HuH-7.5 (cell line): ENCODE results near the gene GPR153.

Experiments
- DNase-seq: peaks from one replicate; pipeline ENCODE4 v3.0.0; 2011; ENCODE audit warnings: low spot score

GPR153 gene

GRCh38 chr1:6269296-6269695 is 8.4 kb upstream of the GPR153 start:
- no peak for DNase-seq

GRCh38 chr1:6268415-6268814 is 7.5 kb upstream of the GPR153 start:
- no peak for DNase-seq

- DNase-seq = no peak
These were observed 6.9 kb upstream of the GPR153 start for GRCh38 chr1:6267686-6268322.

GRCh38 chr1:6266641-6267040 is 5.7 kb upstream of the GPR153 start:
- DNase-seq = no peak

GRCh38 chr1:6265151-6265550 is 4.3 kb upstream of the GPR153 start:
- no peak for DNase-seq

- DNase-seq = no peak
These were observed 2.8 kb upstream of the GPR153 start for GRCh38 chr1:6263716-6264115.

GRCh38 chr1:6262555-6263420 is 1.9 kb upstream of the GPR153 start:
- no peak for DNase-seq

GRCh38 chr1:6261615-6261995 is 707 bp upstream of the GPR153 start:
- no peak for DNase-seq

- DNase-seq = no peak
These were observed 414 bp downstream of the GPR153 start for GRCh38 chr1:6260433-6260934.

GRCh38 chr1:6259491-6260362 is 1.2 kb downstream of the GPR153 start:
- DNase-seq = peak; percentile 94

GRCh38 chr1:6258675-6259074 is 2.2 kb downstream of the GPR153 start:
- DNase-seq = no peak

GRCh38 chr1:6257541-6258069 is 3.3 kb downstream of the GPR153 start:
- no peak for DNase-seq

GRCh38 chr1:6256645-6257044 is 4.3 kb downstream of the GPR153 start:
- DNase-seq = no peak

- no peak for DNase-seq
These were observed 6.2 kb downstream of the GPR153 start for GRCh38 chr1:6254691-6255090.

- no peak for DNase-seq
These were observed 7.5 kb downstream of the GPR153 start for GRCh38 chr1:6253380-6253779.

GRCh38 chr1:6252374-6252710 is 8.6 kb downstream of the GPR153 start:
- DNase-seq = no peak

GRCh38 chr1:6251681-6252373 is 9.1 kb downstream of the GPR153 start:
- no peak for DNase-seq

- DNase-seq = no peak
These were observed 9.7 kb downstream of the GPR153 start for GRCh38 chr1:6251233-6251632.

- DNase-seq = peak; percentile 69
These were observed 10.9 kb downstream of the GPR153 start for GRCh38 chr1:6249739-6250689.

- no peak for DNase-seq
These were observed 11.8 kb downstream of the GPR153 start for GRCh38 chr1:6248932-6249738.
